HEK293 (cell line): ENCODE results near the gene FERMT2.

Experiments
- TCF7L2 ChIP-seq: IDR thresholded peaks from 2 replicates; pipeline ENCODE4 v1.6.1; 2011; ENCODE audit warnings: low read depth, mild to moderate bottlenecking, inconsistent platforms, low read length, moderate library complexity, borderline replicate concordance
- ZSCAN5A ChIP-seq: fragments of 450-650 bp; formaldehyde crosslinking; IDR thresholded peaks from 2 replicates; pipeline ENCODE4 v1.5.1; 2016; ENCODE audit warnings: missing biosample characterization, missing genetic modification characterization
- TF ChIP-seq, protein P1 (sequence below): fragments of 450-650 bp; formaldehyde crosslinking; IDR thresholded peaks from 2 replicates; pipeline ENCODE4 v1.5.1; 2016; ENCODE audit warnings: missing biosample characterization, missing genetic modification characterization
- TF ChIP-seq, protein P2 (sequence below): IDR thresholded peaks from 2 replicates; pipeline ENCODE4 v1.6.1; 2011; ENCODE audit warnings: mild to moderate bottlenecking, low read depth, low read length, borderline replicate concordance

DNA sequence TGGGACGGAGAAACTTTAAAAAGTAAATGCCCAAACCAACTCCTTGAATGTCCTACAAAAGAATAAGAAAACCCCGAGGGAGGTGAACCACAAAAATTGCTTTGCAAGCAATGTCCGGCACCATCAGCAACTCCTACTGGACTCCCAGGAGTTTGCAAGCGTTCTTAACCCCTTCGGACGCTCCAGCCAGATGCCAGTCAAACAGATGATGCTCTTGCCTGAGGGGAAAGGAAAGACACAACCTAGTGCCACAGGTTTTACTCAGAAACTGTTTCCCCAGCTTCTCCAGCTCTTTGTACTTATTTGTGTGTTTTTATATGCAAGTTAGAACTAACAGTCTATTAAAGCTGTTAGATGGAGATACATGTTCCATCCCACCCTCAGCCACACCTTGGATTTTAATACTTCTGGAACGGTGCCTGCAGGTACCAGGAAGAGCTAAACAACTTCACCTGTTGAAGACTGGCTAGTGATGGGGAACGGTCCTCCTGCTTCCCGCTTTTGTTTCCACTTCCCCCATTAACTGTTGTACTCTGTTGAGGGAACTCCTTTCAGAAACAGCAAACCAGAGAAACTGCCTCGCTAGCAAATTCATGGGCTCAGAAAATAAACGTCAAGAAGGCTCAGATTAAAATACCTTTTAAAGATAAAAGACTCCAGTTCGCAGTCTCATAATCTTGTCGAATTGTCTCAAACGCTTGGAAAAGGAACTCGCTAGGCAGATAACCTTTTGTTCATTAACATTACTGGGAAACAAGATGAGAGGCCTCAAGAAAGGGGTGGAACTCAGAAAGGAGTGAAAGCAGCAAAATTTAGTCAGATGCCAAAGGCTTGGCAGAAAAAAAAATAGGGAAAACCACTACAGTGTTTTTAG lies 1.1 kb upstream of the FERMT2 start:
- TF ChIP-seq, protein P1, sequence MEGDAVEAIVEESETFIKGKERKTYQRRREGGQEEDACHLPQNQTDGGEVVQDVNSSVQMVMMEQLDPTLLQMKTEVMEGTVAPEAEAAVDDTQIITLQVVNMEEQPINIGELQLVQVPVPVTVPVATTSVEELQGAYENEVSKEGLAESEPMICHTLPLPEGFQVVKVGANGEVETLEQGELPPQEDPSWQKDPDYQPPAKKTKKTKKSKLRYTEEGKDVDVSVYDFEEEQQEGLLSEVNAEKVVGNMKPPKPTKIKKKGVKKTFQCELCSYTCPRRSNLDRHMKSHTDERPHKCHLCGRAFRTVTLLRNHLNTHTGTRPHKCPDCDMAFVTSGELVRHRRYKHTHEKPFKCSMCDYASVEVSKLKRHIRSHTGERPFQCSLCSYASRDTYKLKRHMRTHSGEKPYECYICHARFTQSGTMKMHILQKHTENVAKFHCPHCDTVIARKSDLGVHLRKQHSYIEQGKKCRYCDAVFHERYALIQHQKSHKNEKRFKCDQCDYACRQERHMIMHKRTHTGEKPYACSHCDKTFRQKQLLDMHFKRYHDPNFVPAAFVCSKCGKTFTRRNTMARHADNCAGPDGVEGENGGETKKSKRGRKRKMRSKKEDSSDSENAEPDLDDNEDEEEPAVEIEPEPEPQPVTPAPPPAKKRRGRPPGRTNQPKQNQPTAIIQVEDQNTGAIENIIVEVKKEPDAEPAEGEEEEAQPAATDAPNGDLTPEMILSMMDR (tag by site-specific recombination), result no peak
- TF ChIP-seq, protein P2, sequence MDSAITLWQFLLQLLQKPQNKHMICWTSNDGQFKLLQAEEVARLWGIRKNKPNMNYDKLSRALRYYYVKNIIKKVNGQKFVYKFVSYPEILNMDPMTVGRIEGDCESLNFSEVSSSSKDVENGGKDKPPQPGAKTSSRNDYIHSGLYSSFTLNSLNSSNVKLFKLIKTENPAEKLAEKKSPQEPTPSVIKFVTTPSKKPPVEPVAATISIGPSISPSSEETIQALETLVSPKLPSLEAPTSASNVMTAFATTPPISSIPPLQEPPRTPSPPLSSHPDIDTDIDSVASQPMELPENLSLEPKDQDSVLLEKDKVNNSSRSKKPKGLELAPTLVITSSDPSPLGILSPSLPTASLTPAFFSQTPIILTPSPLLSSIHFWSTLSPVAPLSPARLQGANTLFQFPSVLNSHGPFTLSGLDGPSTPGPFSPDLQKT, result no peak
- TF ChIP-seq ZSCAN5A (tag by site-specific recombination), result no peak
- TF ChIP-seq TCF7L2, result no peak
